OCI-LY7 (cell line): Measurements from ENCODE around the gene MBTD1. TPM values are rescaled to one million over a fixed set of nuclear protein-coding genes. Genes with fewer than 3 reads are reported as not detected.
A peak's percentile ranks its signal among the peaks of the same experiment; 100 is the strongest.

Experiments
- BruUV-seq: library from RNA; stranded (reverse); fragments of 400-500 nt; replicated peaks from 2 replicates; lab custom pipeline; 2021; lab: Mats Ljungman, UMichigan
- CTCF ChIA-PET: fragments of 300-600 bp; sonication (Branson Sonifier 250); formaldehyde crosslinking; loops from one replicate; lab custom pipeline; 2022; ENCODE audit warnings: antibody characterized with exemption; ENCODE audit not compliant: unreplicated experiment; lab: Charles Lee
- POLR2A ChIA-PET: fragments of 300-600 bp; sonication (Branson Sonifier 250); formaldehyde crosslinking; loops from one replicate; lab custom pipeline; 2022; ENCODE audit warnings: antibody characterized with exemption; lab: Charles Lee
- DNase-seq: peaks from one replicate; pipeline ENCODE4 v3.0.0-alpha.2; 2015; ENCODE audit warnings: low spot score
- H2AFZ ChIP-seq: fragments of 200-600 bp; sonication (generic), shearing (Covaris generic); 2 replicates; pipeline ENCODE4 v1.6.1; 2014; ENCODE audit warnings: mild to moderate bottlenecking, antibody characterized with exemption, low read length, moderate library complexity
- H3K27ac ChIP-seq: fragments of 200-600 bp; sonication (generic); 2 replicates; pipeline ENCODE4 v1.5.1; 2014; ENCODE audit warnings: mixed run types, low read depth, mild to moderate bottlenecking, moderate library complexity, low read length, inconsistent platforms; ENCODE audit not compliant: poor library complexity, severe bottlenecking
- H3K36me3 ChIP-seq: fragments of 200-600 bp; sonication (generic); 2 replicates; pipeline ENCODE4 v1.6.1; 2014; ENCODE audit warnings: mild to moderate bottlenecking, antibody characterized with exemption, low read length, moderate library complexity, mixed read lengths; ENCODE audit not compliant: insufficient read depth
- H3K4me1 ChIP-seq: fragments of 200-600 bp; sonication (generic); 2 replicates; pipeline ENCODE4 v1.5.1; 2014; ENCODE audit warnings: mild to moderate bottlenecking, low read length; ENCODE audit not compliant: insufficient read depth, poor library complexity, severe bottlenecking
- H3K4me2 ChIP-seq: fragments of 200-600 bp; sonication (generic); 2 replicates; pipeline ENCODE4 v1.6.1; 2014; ENCODE audit warnings: mild to moderate bottlenecking, low read length
- H3K4me3 ChIP-seq: fragments of 200-600 bp; sonication (generic); 2 replicates; pipeline ENCODE4 v1.5.1; 2014; ENCODE audit warnings: mild to moderate bottlenecking, low read depth, low read length; ENCODE audit not compliant: poor library complexity, severe bottlenecking
- H3K79me2 ChIP-seq: fragments of 200-600 bp; sonication (generic); 2 replicates; pipeline ENCODE4 v1.6.1; 2016; ENCODE audit warnings: low read depth, mild to moderate bottlenecking, low read length, moderate library complexity, mixed read lengths; ENCODE audit not compliant: insufficient read depth
- H3K9me2 ChIP-seq: fragments of 200-600 bp; sonication (generic); 2 replicates; pipeline ENCODE4 v1.6.1; 2016; ENCODE audit warnings: mild to moderate bottlenecking, low read length, mixed read lengths; ENCODE audit not compliant: insufficient read depth
- H3K9me3 ChIP-seq: fragments of 200-600 bp; sonication (generic); 2 replicates; pipeline ENCODE4 v1.6.1; 2014; ENCODE audit warnings: mild to moderate bottlenecking, mixed run types, low read length, mixed read lengths
- H4K20me1 ChIP-seq: fragments of 200-600 bp; sonication (generic); 2 replicates; pipeline ENCODE4 v1.6.1; 2014; ENCODE audit warnings: mild to moderate bottlenecking, antibody characterized with exemption, low read length, moderate library complexity, mixed read lengths; ENCODE audit not compliant: insufficient read depth
- CTCF ChIP-seq: fragments of 200-600 bp; sonication (generic); conservative IDR thresholded peaks from 2 replicates; pipeline ENCODE4 v1.5.1; 2014; ENCODE audit warnings: mild to moderate bottlenecking, antibody characterized with exemption, low read length, moderate library complexity, mixed read lengths
- EZH2phosphoT487 ChIP-seq: fragments of 200-600 bp; sonication (generic); IDR thresholded peaks from 2 replicates; pipeline ENCODE4 v1.6.1; 2018; ENCODE audit warnings: low read depth, borderline replicate concordance, mild to moderate bottlenecking, mixed run types, antibody characterized with exemption, low read length, moderate library complexity, mixed read lengths
- intact Hi-C: fragments of 100-400 bp; cut with micrococcal nuclease; formaldehyde crosslinking; loops from one replicate; pipeline ENCODE4 v1.10.0; 2022; ENCODE audit not compliant: unreplicated experiment
- total RNA-seq, 2 experiments: library from RNA; depleted of rRNA in 1 of 2; stranded (reverse); fragments of >200 nt in 1 of 2; shearing (Covaris generic) in 1 of 2; gene quantifications; 2 replicates each; pipeline ENCODE4 v1.2.3, GENCODE V29; 2014 to 2022

The MBTD1 gene
- total RNA-seq, 2 experiments from 2014 or later, result 17.3 to 39.1 TPM

GRCh38 chr17:51250314-51250840 is 9.5 kb downstream of the MBTD1 start:
- POLR2A ChIA-PET, result interaction anchor here (1.6 kb wide), 1 partner anchor 11 kb away, joined by 6 read pairs; no protein-coding TSS in a partner anchor
- Histone ChIP-seq H3K4me2 (no peak overlapping the region), H3K9me2 (no peaks in the 10 kb centered on the region), H3K27ac (no peak overlapping the region), H4K20me1 (no peaks in the 10 kb centered on the region), H3K79me2 (peaks cover 56% of the 10 kb centered on the region), H3K4me1 (no peaks in the 10 kb centered on the region), H3K4me3 (no peak overlapping the region), H3K9me3 (peaks cover 5% of the 10 kb centered on the region; the same call in 1 of the 2 replicates), H3K36me3 (peaks cover 71% of the 10 kb centered on the region), H2AFZ (no peak overlapping the region)
- TF ChIP-seq EZH2phosphoT487 (no peak), CTCF (no peak)
- BruUV-seq, result TSS peak; percentile 22
- CTCF ChIA-PET, result no interaction called here
- intact Hi-C loops, result no loop called here
- no peak for DNase-seq

- ChIA-PET POLR2A (no interaction called here), CTCF (no interaction called here)
- DNase-seq, result no peak
- no TSS peak for BruUV-seq
- Histone ChIP-seq H3K79me2 (peaks cover 15% of the 10 kb centered on the region; the same call in 1 of the 2 replicates), H3K4me3 (no peak overlapping the region), H3K9me2 (no peaks in the 10 kb centered on the region), H3K9me3 (peaks cover 4% of the 10 kb centered on the region; the same call in 1 of the 2 replicates), H3K27ac (no peak overlapping the region), H3K36me3 (peaks cover 34% of the 10 kb centered on the region), H2AFZ (no peak overlapping the region), H3K4me2 (no peak overlapping the region), H3K4me1 (peaks cover 8% of the 10 kb centered on the region), H4K20me1 (no peaks in the 10 kb centered on the region)
- no peak for TF ChIP-seq EZH2phosphoT487
- TF ChIP-seq CTCF, result no peak
- intact Hi-C loops, result no loop called here
These were observed 14.3 kb downstream of the MBTD1 start for GRCh38 chr17:51245535-51245934.

- Histone ChIP-seq H3K36me3 (peaks cover 23% of the 10 kb centered on the region), H3K27ac (no peak overlapping the region), H2AFZ (no peak overlapping the region), H3K4me3 (no peak overlapping the region), H4K20me1 (no peaks in the 10 kb centered on the region), H3K9me3 (no peaks in the 10 kb centered on the region), H3K9me2 (no peaks in the 10 kb centered on the region), H3K4me1 (peaks cover 23% of the 10 kb centered on the region), H3K4me2 (no peak overlapping the region), H3K79me2 (peaks cover 25% of the 10 kb centered on the region)
- intact Hi-C loops, result no loop called here
- CTCF ChIA-PET, result no interaction called here
- no peak for DNase-seq
- POLR2A ChIA-PET, result no interaction called here
- no peak for TF ChIP-seq EZH2phosphoT487
- no peak for TF ChIP-seq CTCF
- no TSS peak for BruUV-seq
These were observed 15.8 kb downstream of the MBTD1 start for GRCh38 chr17:51244041-51244440.
